Measurements from ENCODE around the gene SLAMF8.
A peak's percentile ranks its signal among the peaks of the same experiment; 100 is the strongest.

Gene SLAMF8

GRCh38 chr1:159849626-159850366 lies 23.1 kb downstream of the SLAMF8 start:
- peak; percentile 58 for DNase-seq (ENCODE audit: low read depth)

DNA sequence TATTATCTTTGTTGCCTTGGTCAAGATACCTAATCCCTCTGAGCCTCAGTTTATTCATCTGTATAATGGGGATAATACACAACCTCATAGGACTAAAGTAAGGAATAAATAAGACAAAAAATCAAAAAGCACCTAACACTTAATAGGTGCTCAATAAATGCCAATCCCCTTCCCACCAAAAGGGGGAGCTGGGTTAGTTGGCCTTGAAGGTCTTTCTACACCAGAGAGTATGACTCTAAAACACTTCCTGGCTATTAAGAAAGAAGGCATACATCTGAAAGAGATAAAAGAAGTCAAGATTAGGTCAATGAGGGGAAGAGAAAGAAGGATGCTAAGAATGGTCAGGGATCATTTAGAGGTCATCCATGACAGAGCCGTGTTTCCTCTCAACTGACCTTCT lies 24.7 kb downstream of the SLAMF8 start:
- DNase-seq (ENCODE audit: low read depth), result peak; percentile 20

GRCh38 chr1:159853417-159854115 lies 26.9 kb downstream of the SLAMF8 start:
- DNase-seq (ENCODE audit: low read depth), result peak; percentile 68

- DNase-seq (ENCODE audit: low read depth), result peak; percentile 54
These were observed 27.5 kb downstream of the SLAMF8 start for GRCh38 chr1:159854116-159854692.

- DNase-seq (ENCODE audit: low read depth), result peak; percentile 91
These were observed 28.1 kb downstream of the SLAMF8 start for GRCh38 chr1:159854693-159855192.

DNA sequence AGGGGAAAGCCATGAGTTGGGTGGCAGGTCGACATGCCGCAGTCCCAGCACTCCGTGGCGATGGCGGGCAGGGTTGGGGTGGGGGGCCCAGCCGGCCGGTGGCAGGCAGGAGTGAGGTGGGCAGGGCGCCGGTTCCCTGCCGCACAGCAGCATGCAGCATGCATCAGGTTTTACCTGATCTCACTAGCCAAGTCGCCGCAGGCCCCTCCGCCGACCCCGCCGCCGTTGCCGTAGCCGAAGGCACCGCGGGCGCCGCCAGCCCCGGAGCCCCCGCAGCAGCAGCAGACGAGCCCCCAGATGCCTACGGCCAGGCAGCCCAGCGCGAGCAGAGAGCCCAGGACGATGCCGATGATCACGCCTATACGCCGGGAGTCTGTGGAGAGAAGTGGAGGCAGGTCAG lies 29.0 kb downstream of the SLAMF8 start:
- no peak for DNase-seq (ENCODE audit: low read depth)

DNA sequence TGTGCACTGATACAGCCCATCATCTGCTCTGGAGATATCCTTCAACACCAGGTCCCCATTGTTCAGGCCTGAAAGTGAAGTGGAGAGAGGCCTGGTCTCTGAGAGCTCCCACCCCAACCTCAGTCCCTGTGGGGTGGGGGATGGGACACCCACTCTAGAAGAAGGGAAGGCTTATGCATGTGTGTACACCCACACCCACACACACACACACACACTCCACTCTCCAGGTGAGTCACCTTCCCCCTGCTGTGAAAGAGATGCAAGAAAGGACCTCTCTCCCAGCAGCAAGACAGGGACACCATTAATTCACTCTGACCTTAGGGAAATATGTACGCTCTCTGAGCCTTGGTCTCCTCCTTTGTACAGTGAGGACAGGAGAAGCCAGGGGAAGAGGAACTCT lies 29.9 kb downstream of the SLAMF8 start:
- DNase-seq (ENCODE audit: low read depth), result no peak

- no peak for DNase-seq (ENCODE audit: low read depth)
These were observed 31.2 kb downstream of the SLAMF8 start for GRCh38 chr1:159857889-159858288.

DNA sequence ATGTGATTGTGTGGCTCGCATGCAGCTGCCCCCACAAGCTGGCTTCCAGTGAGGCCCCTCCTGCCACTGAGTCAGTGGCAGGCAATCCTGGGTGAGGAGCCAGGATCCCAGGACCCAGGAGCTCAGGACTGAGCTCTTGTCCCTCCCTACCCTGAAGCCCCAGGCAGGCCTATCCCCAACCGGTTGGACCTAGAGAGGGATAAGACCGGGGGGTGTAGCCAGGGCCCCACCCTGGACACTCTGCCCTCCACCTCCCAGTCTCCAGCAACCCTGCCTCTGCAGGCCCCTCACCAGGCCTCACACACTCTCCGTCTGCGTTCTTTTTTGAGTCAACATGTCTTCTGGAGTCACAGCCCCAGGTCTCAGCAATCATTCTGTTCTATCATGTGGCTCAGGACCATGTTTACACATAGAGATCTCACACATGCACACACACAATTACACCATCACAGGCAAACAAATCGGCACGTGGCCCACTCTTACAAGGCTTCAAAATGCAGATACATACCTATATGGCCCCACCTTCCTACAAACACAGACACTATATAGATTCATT lies 33.2 kb downstream of the SLAMF8 start:
- DNase-seq (ENCODE audit: low read depth), result no peak

GRCh38 chr1:159860456-159860855 lies 33.8 kb downstream of the SLAMF8 start:
- no peak for DNase-seq (ENCODE audit: low read depth)

DNA sequence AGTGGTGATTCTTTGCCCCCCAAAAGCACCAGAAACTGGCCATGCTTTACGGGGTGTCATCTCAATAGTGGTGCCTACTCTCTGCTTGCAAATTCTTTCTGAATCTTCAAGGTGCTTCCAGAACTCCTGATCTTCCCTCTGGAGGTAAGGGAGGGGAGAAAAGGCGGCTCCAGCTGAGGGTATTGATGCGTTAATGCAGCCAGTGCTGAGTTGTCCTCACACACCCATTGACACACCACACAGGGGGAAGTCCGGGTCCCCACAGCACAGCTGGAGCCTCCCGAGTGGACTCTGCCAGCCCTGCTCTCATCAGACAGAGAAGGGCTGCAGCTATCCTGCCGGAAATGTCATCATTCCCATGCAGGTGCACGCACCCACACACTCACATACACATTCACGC lies 34.5 kb downstream of the SLAMF8 start:
- DNase-seq (ENCODE audit: low read depth), result no peak

- no peak for DNase-seq (ENCODE audit: low read depth)
These were observed 35.4 kb downstream of the SLAMF8 start for GRCh38 chr1:159862031-159862430.

DNA sequence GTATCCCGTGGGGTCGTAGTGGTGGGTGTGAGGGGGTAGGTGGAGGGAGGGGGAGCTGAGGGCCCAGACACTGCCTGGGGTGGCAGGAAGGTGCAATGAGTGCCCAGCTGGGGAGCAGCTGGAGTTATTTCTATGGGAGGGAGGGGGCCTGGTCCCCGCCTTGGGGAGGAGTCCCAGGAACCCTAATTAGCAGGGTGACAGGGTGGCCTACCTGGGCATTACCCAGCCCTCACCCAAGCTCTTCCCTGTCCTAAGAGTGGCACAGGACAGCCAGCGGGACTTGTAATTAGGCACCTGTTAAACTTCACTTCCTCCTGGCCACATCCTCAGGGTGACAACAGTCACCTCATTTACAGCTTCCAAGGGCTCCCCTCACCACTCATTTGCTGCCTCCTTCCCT lies 35.9 kb downstream of the SLAMF8 start, which contains the start of gene VSIG8:
Gene VSIG8 (minus strand): TSS at position 101 of the 400 bp plus-strand sequence. CDS start 136 bp downstream, outside the sequence.
- no peak for DNase-seq (ENCODE audit: low read depth)

GRCh38 chr1:159864262-159864661 lies 37.6 kb downstream of the SLAMF8 start:
- DNase-seq (ENCODE audit: low read depth), result no peak

GRCh38 chr1:159866066-159866465 lies 39.4 kb downstream of the SLAMF8 start:
- no peak for DNase-seq (ENCODE audit: low read depth)

GRCh38 chr1:159866905-159867663 lies 40.4 kb downstream of the SLAMF8 start:
- DNase-seq (ENCODE audit: low read depth), result no peak

DNA sequence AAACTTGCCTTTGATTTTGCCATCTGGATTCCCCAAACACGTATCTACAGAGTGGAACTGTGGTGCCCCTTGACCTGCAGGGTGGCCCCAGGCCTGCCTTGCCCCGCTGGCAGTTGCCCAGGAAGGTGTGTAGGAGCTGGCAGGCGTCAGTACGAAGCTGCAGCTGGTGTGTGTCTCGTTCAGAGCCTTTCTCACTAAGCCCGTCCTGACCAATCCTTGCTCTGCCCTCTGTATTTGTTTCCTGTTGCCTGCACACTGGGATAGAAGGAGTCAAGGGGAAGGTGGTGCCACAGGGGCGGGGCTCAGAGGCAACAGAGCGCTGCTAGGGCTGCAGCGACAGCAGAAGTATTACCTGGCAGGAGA lies 41.0 kb downstream of the SLAMF8 start:
- peak; percentile 24 for DNase-seq (ENCODE audit: low read depth)

DNA sequence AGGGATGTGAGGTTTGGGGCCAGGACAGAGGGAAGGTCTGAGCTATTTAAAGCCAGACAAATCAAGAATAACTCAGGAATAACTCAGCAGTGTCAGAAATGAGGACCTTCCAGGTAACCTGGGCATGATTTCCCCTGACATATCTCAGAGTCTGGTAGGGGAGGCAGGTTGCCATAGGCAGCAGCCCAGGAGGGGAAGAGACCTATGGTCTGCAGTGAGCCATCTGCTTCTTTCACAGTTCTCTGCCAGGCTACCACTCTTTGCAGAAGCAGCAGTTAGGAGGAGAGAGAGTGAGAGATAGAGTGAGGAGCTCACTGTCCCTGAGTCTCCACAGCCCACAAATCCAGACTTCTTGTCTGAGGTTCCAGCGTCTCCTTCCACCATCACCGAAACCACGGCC lies 42.1 kb downstream of the SLAMF8 start:
- no peak for DNase-seq (ENCODE audit: low read depth)

DNA sequence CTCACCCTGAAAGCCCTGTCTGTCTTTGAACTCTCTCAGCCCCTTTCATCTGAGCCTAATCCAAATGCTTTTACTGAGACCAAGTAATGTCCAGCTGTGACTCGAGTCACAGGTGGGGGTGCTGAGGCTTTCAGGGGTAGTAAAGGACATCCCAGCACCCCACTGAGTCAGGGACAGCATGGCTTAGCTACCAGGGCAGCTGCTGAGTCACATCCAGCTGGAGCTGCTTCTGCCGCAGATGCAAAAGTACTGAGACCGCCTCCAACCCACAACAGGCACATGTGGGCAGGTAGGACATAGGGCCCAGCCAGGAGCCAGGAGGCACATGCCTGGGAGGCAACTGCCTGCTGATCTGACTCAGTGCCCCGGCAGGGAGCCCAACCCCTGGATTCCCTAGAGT lies 42.5 kb downstream of the SLAMF8 start:
- peak; percentile 80 for DNase-seq (ENCODE audit: low read depth)

GRCh38 chr1:159869607-159870006 lies 42.9 kb downstream of the SLAMF8 start:
- no peak for DNase-seq (ENCODE audit: low read depth)

GRCh38 chr1:159870704-159871103 lies 44.0 kb downstream of the SLAMF8 start:
- no peak for DNase-seq (ENCODE audit: low read depth)

- DNase-seq (ENCODE audit: low read depth), result no peak
These were observed 46.2 kb downstream of the SLAMF8 start for GRCh38 chr1:159872891-159873290.

Measured in iris pigment epithelial cell (primary cell).